IMR-90 (cell line): ENCODE data around the gene FA2H.

Source experiments
- CEBPB ChIP-seq: IDR thresholded peaks from 2 replicates; pipeline ENCODE4 v1.6.1; 2012; ENCODE audit warnings: low read depth, low read length, improper control_type of control experiment
- CHD1 ChIP-seq: IDR thresholded peaks from 2 replicates; pipeline ENCODE4 v1.6.1; 2012; ENCODE audit warnings: low read depth, low read length, improper control_type of control experiment
- CTCF ChIP-seq: conservative IDR thresholded peaks from 2 replicates; pipeline ENCODE4 v1.5.1; 2012; ENCODE audit warnings: mild to moderate bottlenecking, low read depth, low read length, improper control_type of control experiment
- POLR2A ChIP-seq: IDR thresholded peaks from 2 replicates; pipeline ENCODE4 v1.6.1; 2012; ENCODE audit warnings: mild to moderate bottlenecking, low read depth, low read length
- RAD21 ChIP-seq: IDR thresholded peaks from 2 replicates; pipeline ENCODE4 v1.6.1; 2012; ENCODE audit warnings: low read length, improper control_type of control experiment
- SMC3 ChIP-seq: fragments of 150-350 bp; IDR thresholded peaks from 2 replicates; pipeline ENCODE4 v1.6.1; 2016; ENCODE audit warnings: low read depth, mild to moderate bottlenecking, antibody characterized with exemption, low read length, moderate library complexity
- USF2 ChIP-seq: fragments of 150-350 bp; IDR thresholded peaks from 2 replicates; pipeline ENCODE4 v1.6.1; 2017; ENCODE audit warnings: mild to moderate bottlenecking, antibody characterized with exemption, low read length, low read depth

GRCh38 chr16:74797414-74797813 is 22.8 kb upstream of the FA2H start:
- TF ChIP-seq POLR2A (no peak), CTCF (no peak), RAD21 (no peak), CHD1 (no peak), CEBPB (no peak), USF2 (no peak), SMC3 (no peak)
